ENCODE measurements around the gene HDAC4.

Gene HDAC4

GRCh38 chr2:239365782-239366435, 34.9 kb downstream of the HDAC4 start:
- no peak for DNase-seq

GRCh38 chr2:239365071-239365781, 35.6 kb downstream of the HDAC4 start:
- DNase-seq: no peak

- no peak for DNase-seq
Observed at GRCh38 chr2:239363946-239364637, 36.7 kb downstream of the HDAC4 start.

GRCh38 chr2:239362507-239362906, 38.3 kb downstream of the HDAC4 start:
- DNase-seq: no peak

- DNase-seq: no peak
Observed at GRCh38 chr2:239361311-239361642, 39.5 kb downstream of the HDAC4 start.

GRCh38 chr2:239360421-239361310, 40.2 kb downstream of the HDAC4 start:
- peak; percentile 54 for DNase-seq

GRCh38 chr2:239360008-239360407, 40.8 kb downstream of the HDAC4 start:
- DNase-seq: no peak

- DNase-seq: no peak
Observed at GRCh38 chr2:239359196-239359912, 41.5 kb downstream of the HDAC4 start.

- DNase-seq: no peak
Observed at GRCh38 chr2:239358062-239358754, 42.6 kb downstream of the HDAC4 start.

- DNase-seq: no peak
Observed at GRCh38 chr2:239355724-239356123, 45.1 kb downstream of the HDAC4 start.

GRCh38 chr2:239355139-239355538, 45.7 kb downstream of the HDAC4 start:
- no peak for DNase-seq

- DNase-seq: no peak
Observed at GRCh38 chr2:239354791-239355136, 46.1 kb downstream of the HDAC4 start.

GRCh38 chr2:239354132-239354790, 46.6 kb downstream of the HDAC4 start:
- DNase-seq: no peak

GRCh38 chr2:239353692-239354091, 47.1 kb downstream of the HDAC4 start:
- DNase-seq: no peak

GRCh38 chr2:239351687-239352086, 49.1 kb downstream of the HDAC4 start:
- no peak for DNase-seq

- no peak for DNase-seq
Observed at GRCh38 chr2:239349453-239350135, 51.2 kb downstream of the HDAC4 start.

- DNase-seq: no peak
Observed at GRCh38 chr2:239348563-239349452, 52.0 kb downstream of the HDAC4 start.

GRCh38 chr2:239346676-239347075, 54.1 kb downstream of the HDAC4 start:
- DNase-seq: no peak

- no peak for DNase-seq
Observed at GRCh38 chr2:239345251-239345650, 55.6 kb downstream of the HDAC4 start.

- no peak for DNase-seq
Observed at GRCh38 chr2:239344857-239345216, 56.0 kb downstream of the HDAC4 start.
